CD4-positive, alpha-beta T cell treated with Interleukin-15 for 4 hours (primary cell): ENCODE results near the gene SPINK7.

ENCODE experiments used
- DNase-seq: peaks from one replicate; pipeline ENCODE4 v3.0.0-alpha.2; 2020; ENCODE audit warnings: low spot score

Gene SPINK7

DNA sequence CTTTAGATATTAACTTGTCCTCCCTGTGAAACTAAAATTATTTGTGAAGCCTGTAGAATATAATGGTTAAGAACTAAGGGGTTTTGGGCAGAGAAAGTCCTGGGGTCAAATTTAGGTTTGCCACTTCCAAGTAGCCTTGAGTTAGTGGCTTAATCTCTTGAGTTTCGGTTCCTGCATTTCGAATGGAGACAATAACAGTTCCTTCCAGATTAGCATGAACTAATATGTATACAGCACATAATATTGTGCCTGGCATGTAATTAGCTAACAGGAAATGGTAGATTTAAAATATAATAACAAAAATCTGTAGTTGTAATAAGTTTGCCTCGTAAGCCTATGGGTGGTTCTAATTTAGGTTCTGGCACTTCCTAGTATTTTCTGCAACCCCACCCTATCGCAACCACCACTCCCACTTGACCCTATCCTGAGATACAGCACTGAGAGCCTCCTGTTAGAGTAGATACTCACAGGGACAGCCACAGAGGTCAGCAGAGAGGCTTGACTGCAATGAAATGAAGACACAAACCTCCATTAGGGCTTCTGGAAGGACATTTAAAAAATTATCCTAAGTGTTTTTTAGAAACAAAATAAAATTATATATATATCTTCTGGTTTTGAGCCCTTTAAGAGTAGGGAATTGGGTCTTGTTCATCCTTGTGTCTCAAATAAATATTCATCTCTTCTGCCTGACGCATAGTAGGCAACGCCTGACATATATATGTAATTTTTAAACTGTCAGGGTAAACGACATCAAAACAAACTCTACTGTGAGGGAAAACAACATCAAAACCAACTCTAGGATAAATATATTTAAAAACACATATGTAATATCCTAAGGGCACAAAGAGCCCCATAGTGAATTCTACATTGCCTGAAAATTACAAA, 31.6 kb downstream of the SPINK7 start:
- DNase-seq, result no peak

DNA sequence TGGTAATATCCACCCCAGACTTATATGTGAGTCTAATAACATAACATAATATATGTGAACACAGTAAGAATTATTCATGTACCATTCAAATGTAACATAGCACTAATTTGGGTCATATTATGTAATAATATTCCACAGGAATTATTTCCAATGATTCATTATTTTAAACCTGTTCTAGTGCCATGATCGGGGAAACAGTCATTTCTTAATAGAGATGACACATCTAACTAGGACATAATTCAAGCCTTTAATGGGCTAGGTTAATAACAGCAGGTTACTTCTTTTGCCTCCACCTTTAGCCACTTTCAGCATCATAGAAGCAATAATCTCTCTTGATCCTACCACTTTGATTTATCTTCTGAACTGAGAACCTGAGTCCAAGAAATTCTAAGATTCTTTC, 35.5 kb downstream of the SPINK7 start:
- no peak for DNase-seq

GRCh38 chr5:148352696-148353095, 40.5 kb downstream of the SPINK7 start:
- DNase-seq, result no peak

DNA sequence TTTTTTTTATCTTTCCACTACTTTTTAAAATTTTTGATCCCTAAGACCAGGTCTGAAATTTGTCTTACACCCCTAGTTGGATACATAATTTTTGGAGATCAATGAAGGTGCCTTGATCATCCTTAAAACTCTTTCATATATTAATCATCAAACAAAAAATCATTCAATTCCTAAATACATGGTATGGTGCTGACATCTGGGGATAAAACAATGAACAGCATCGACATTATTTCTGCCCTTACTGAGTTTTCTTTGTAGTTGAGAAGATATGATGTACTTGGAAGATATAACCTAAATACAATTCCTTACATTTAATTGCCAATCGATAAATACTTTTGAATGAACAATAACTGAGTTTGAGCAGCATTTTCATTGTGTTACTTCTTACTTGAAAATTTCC, 41.4 kb downstream of the SPINK7 start:
- DNase-seq, result no peak

DNA sequence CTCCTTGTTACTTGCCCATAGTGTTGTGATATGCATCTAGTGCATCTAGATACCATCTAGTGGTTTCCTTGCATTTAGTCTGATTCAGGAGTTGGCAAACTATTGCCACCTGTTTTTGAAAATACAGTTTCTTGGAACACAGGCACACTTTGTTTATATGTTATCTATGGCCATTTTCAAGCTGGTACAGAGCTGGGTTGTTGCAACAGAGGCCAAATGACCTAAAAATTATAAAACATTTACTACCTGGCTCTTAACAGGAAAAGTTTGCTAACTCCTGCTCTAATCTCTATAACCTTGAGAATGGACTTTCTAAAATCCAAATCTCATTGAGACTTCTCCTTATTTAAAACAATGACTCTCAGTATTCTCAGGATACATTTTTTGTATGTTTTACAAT, 52.1 kb downstream of the SPINK7 start:
- DNase-seq, result no peak
